ENCODE results near the gene P2RX6.
"Not testable (repeated sequence)": the region's sequence is repeated elsewhere in the genome, so short reads cannot be mapped to it uniquely, and the experiment has no call there.

Gene P2RX6

DNA sequence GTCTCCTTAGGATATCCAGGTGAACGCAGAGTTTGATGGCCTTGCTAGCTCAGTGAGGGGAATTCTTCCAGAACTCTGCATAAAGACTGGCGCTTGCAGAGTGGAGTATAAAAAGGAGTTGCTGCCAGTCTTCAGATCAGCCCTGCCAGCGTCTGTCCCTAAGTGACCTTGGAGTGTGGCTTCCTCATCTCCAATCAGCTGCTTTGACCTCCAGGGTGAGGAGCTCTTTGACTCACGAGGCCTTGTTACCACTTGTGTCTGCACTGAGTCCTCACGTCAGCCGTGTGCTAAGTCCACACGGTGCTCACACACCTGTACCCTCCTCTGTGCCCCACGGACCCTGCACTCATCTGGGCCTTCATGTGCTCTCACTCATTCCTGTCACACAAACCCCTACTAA is 45.4 kb downstream of the P2RX6 start:
- not testable (repeated sequence) for DNase-seq

- not testable (repeated sequence) for DNase-seq
Measured at GRCh38 chr22:21061660-21062321, 46.8 kb downstream of the P2RX6 start.

DNA sequence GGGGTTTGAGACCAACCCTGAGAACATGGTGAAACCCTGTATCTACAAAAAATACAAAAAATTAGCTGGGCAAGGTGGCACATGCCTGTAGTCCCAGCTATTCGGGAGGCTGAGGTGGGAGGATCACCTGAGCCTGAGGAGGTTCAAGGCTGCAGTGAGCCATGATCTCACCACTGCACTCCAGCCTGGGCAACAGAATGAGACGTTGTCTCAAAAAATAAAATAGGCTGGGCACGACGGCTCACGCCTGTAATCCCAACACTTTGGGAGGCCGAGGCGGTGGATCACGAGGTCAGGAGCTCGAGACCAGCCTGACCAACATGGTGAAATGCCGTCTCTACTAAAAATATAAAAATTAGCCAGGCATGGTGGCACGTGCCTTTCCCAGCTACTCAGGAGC is 49.5 kb downstream of the P2RX6 start:
- DNase-seq, result not testable (repeated sequence)

- DNase-seq, result no peak
Measured at GRCh38 chr22:21064917-21065864, 50.2 kb downstream of the P2RX6 start.

GRCh38 chr22:21067075-21067900 is 52.3 kb downstream of the P2RX6 start:
- DNase-seq, result no peak

- no peak for DNase-seq
Measured at GRCh38 chr22:21067901-21068680, 53.1 kb downstream of the P2RX6 start.

DNA sequence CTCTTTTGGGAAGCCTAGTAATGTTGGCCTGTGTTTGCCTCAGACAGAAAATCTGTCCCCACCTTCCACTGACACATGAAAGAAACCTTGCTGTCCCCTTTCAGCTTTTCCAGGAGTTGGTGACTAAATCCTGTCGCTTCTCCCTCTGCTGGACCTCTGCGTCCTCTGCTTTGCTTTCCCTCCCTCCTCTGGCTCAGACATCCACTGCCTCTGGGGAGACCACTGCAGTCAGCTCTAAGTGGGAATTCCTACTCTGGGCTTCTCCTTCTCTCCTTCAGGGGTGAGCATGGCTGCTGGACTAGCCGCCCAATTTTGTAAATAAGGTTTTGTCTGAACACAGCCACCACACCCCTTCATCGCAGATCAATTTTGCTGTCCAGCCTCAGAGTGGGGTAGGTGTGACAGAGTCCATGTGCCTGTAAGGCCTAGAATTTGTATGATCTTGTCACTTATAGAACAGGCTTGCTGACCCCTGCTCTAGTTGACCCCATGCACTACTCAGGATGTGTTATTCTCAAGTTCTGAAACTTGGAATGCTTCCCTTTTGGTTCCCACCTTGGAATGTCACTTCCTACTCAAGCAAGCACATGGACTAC is 53.8 kb downstream of the P2RX6 start:
- DNase-seq, result no peak

- DNase-seq, result no peak
Measured at GRCh38 chr22:21069375-21069774, 54.4 kb downstream of the P2RX6 start.

DNA sequence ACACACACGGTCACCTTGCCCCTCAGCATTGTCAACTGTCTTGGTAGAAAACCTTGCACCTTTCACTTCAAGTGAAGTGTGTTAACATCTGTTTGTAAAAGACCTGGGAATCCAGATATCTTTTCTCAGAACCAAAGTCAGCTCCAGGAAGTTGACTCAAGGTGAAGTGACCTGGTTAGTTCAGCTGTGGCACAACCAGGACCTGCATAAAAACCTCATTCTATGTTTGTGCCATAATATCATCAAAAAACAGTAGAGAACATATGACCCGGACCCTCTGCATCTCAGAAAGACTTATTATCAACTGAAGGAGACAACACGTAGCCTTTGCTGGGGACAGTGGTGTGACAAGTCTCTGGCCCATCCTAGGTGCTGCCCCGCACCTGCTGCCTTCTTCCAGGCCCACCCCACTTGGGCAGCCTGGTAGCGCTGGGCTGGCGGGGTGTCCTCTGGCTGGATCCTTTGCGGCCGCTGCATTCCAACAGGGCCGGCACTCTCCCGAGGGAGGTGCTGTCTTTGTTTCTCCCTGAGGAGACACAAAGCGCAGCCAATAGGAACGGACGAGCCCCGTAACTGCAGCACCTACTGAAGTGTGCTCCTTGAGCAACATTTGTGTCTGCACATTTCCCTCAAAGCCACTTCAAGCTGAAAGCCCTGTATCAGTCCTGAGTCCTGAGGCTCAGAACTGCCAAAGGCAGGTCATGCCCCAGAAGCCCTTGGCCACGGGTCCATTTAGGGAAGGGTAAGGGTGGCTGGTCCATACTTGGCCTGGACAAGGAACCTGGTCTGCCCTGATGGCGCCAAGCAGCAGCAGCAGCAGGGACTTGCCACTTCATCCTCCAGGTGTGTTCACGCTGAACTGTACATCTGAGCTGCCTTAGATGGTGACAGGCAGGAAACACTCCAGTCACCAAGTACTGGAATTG is 56.0 kb downstream of the P2RX6 start:
- no peak for DNase-seq

GRCh38 chr22:21071796-21072195 is 56.8 kb downstream of the P2RX6 start:
- DNase-seq, result not testable (repeated sequence)

GRCh38 chr22:21073023-21073422 is 58.1 kb downstream of the P2RX6 start:
- no peak for DNase-seq

DNA sequence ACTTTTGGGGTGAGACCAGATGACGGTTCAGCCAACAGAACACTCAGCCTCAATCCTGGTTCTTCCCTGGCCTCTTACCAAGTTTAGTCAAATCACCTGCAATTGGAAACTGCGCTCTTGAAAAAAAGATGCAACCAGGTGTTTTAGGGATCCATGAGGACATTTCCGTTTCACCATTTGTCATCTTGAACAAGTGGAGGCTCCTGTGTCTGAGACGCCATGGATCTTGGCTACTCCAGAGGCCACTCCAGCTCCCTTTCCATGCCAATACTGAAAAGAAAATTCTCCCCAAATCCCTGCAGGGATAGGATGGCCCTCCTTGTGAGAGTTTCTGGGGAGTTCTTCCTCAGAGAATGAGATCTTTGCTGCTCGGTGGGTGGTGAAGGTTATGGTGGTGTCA is 58.5 kb downstream of the P2RX6 start:
- no peak for DNase-seq

DNA sequence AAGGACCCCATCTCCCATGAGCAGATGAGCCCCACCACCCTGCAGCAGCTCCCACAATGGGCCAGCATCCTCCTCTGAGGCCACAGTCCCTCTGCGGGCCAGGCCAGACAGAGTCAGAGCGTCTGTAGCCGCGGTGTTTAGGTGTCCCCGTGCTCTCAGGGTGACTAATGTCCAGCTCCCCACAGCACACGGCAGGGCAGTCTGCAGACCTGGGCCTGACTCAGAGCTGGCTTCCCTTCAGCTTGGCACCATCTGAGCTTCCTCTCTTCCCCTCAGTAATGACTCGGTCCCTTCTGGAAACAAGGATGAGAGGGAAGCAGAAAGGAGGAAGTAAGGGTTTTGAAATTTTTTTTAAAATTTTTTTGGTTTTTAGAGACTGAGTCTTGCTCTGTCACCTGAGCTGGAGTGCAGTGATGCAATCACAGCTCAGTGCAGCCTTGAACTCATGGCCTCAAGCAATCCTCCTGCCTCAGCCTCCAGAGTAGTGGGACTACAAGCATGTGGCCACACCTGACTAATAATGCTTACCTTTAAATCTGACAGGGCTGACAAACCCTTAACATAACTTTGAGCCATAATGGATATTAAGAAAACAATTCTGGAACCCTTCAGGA is 59.2 kb downstream of the P2RX6 start:
- DNase-seq, result no peak

DNA sequence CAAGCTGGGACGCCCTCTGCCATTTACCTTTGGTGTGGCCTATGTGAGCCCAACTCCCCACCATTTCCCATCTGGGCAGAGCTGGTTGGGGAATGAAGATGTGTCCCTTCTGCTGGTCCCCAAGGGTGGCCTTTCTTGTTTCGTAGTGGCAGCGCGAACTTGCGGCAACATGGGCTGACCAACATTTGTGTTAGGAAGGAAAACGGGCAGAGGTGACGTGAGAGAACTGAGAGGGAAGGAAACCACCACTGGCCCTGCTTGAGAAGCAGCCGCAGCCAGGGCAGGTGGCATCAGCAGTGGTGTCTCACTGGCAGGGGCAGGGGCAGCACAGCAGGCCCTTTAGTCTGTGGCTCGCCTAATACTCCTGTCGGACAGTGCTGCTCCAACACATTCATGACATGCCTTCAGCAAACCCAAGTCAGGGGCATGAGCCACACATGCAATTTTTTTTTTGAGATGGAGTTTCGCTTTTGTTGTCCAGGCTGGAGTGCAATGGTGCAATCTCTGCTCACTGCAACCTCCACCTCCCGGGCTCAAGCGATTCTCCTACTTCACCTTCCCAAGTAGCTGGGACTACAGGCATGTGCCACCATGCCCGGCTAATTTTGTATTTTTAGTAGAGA is 60.7 kb downstream of the P2RX6 start:
- DNase-seq, result no peak

DNA sequence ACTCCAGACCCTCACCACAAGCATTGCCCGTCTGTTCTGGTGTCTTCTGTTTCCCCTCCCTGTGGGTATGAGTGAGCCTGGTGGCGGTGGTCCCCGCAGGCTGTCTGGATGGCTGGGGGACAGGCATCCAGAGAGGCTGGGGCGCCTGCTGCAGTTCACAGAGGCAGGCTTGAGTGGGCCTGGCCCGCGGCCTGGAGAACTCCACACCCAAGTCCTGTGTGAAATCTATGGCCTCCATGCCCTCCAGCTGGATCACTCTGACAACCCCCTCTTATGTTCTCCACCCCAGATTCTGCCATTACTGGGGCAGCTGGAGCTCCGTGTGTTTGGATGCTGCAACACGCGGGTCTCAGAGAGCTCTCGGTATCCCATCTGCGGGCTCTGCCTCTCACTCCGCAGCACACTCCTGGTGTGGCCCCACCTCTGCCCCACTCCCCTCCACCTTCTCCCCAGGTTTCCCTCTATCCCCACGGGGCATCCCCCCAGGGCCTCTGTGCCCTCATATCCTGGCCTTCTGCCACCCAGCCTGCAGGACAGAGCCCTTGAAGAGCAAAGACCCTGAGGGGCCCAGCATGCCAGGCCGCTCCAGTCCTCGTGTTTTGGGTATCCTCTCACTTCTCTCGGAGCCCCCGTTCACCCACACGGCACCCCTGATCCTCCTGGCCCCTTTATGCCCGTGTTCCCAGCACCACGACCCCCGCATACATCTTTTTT is 62.1 kb downstream of the P2RX6 start:
- DNase-seq, result no peak

All from activated CD4-positive, alpha-beta T cell treated with anti-CD3 and anti-CD28 coated beads, Interleukin-2, amount 50 U/mL, for 1 hour (primary cell).